Lung (tissue), 12 donors: ENCODE results near the gene PLEKHS1. TPM values are rescaled to one million over a fixed set of nuclear protein-coding genes. Genes with fewer than 3 reads are reported as not detected.
"Not testable (repeated sequence)": the region's sequence is repeated elsewhere in the genome, so short reads cannot be mapped to it uniquely, and the experiment has no call there.

Experiments
- ATAC-seq: fragments of 200-7000 bp; cut with Tn5 transposase; one replicate; pipeline ENCODE4 v1.9.1; 2020; ENCODE audit warnings: moderate number of reproducible peaks; ENCODE audit not compliant: insufficient read depth, low FRiP score
- DNase-seq, 3 donors: peaks; one replicate each; pipeline ENCODE4 v3.0.0-alpha.2; 2013 to 2017
- H3K27ac ChIP-seq, 2 donors: one replicate each; pipeline ENCODE4 v1.5.1; 2013; ENCODE audit warnings: mild to moderate bottlenecking in 2 of 2, moderate library complexity in 2 of 2, control low read depth in 1 of 2, inconsistent platforms in 1 of 2, low read depth in 1 of 2, low read length in 1 of 2
- H3K27me3 ChIP-seq, 3 donors: one replicate each; pipeline ENCODE4 v1.5.1; 2013; ENCODE audit warnings: low read length in 2 of 3; ENCODE audit not compliant: control insufficient read depth in 3 of 3, insufficient read depth in 3 of 3
- H3K36me3 ChIP-seq, 4 donors: one replicate each; pipeline ENCODE4 v1.5.1; 2013; ENCODE audit warnings: low read length in 4 of 4, mild to moderate bottlenecking in 1 of 4, moderate library complexity in 1 of 4; ENCODE audit not compliant: control insufficient read depth in 4 of 4, insufficient read depth in 4 of 4
- H3K4me1 ChIP-seq, 5 donors: one replicate each; pipeline ENCODE4 v1.5.1; 2013; ENCODE audit warnings: low read length in 5 of 5, mild to moderate bottlenecking in 2 of 5, moderate library complexity in 1 of 5; ENCODE audit not compliant: control insufficient read depth in 5 of 5, insufficient read depth in 5 of 5
- H3K4me3 ChIP-seq: one replicate; pipeline ENCODE4 v1.5.1; 2013; ENCODE audit warnings: mild to moderate bottlenecking, control low read depth, moderate library complexity
- H3K9ac ChIP-seq, 2 donors: one replicate each; pipeline ENCODE4 v1.5.1; 2013; ENCODE audit warnings: low read length in 2 of 2, control low read depth in 1 of 2; ENCODE audit not compliant: insufficient read depth in 1 of 2
- H3K9me3 ChIP-seq, 4 donors: one replicate each; pipeline ENCODE4 v1.5.1; 2013; ENCODE audit warnings: low read length in 3 of 4, mild to moderate bottlenecking in 1 of 4, moderate library complexity in 1 of 4; ENCODE audit not compliant: control insufficient read depth in 4 of 4, insufficient read depth in 3 of 4
- CTCF ChIP-seq: IDR thresholded peaks from 2 replicates; pipeline ENCODE4 v1.5.1; 2012; ENCODE audit warnings: mild to moderate bottlenecking; ENCODE audit errors: control extremely low read depth, extremely low read depth
- WGBS, 2 donors: extraction: QIAGEN DNeasy Blood & Tissue Kit; methylation state at CpG; one replicate each; pipeline ENCODE4 v1.1.7; 2013; 5-methylcytosine and 5-hydroxymethylcytosine counted together
- polyA plus RNA-seq, 2 donors: library from polyadenylated mRNA; stranded (reverse); fragments of 200-250 nt; gene quantifications; one replicate each; pipeline ENCODE4 v1.2.1, GENCODE V29; 2013
- total RNA-seq, 2 donors: library from RNA; depleted of rRNA in 1 of 2; stranded (reverse); fragments of >200 nt in 1 of 2; gene quantifications; one replicate each; pipeline ENCODE4 v1.2.1, GENCODE V29; 2014 to 2021
- donor health status: control.
- donor health status: control.
- donor health status: Bipolar disorder and iron deficiency.
- donor health status: healthy.
- donor health status: DM: yes; HTN: yes; CAD: no.

The PLEKHS1 gene
- total and polyA plus RNA-seq, 4 donors = 4.2 to 21.9 (median 10.4) TPM

- Histone ChIP-seq H3K4me1 (peaks cover 0 to 21% (median 5%) of the 10 kb centered on the region in 5 donors), H3K27ac (no peak overlapping the region), H3K4me3 (no peak overlapping the region), H3K9ac (no peak overlapping the region), H3K9me3 (no peaks in the 10 kb centered on the region), H3K36me3 (no peaks in the 10 kb centered on the region), H3K27me3 (no peaks in the 10 kb centered on the region)
- ATAC-seq = no peak
- 94 to 95% methylated on average over 4 of the region's 4 CpGs for WGBS, 2 donors
- no peak for TF ChIP-seq CTCF
- peak in 1 of 3 donors; percentile 11 for DNase-seq
These were observed 68.5 kb downstream of the PLEKHS1 start for GRCh38 chr10:113819989-113820388.

DNA sequence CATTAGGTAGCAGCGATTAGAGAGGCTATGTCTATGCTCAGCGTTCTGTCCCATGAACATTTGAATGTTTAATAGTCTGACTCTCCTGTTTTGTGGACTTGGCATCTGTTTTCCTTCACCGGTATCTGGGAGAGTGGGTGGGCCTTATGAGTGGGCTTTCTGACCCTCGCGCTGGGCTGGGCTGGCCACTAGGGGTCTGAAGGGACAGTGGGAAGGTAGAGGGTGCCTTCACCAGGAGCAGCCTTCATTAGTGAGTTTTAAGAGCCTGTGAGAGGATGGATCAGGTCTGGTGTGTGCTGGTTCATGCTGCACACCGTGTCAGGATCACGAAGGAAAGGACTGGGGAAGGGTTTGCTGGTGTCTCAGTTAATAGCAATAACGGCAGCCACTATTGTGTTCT lies 69.0 kb downstream of the PLEKHS1 start:
- H3K27ac ChIP-seq = no peak overlapping the region
- TF ChIP-seq CTCF = no peak
- H3K9me3 ChIP-seq = no peaks in the 10 kb centered on the region
- no peaks in the 10 kb centered on the region for H3K27me3 ChIP-seq
- DNase-seq (peak in 1 of 3 donors; percentile 14), ATAC-seq (no peak)
- no peak overlapping the region for H3K9ac ChIP-seq
- no peak overlapping the region for H3K4me3 ChIP-seq
- H3K4me1 ChIP-seq = peaks cover 0 to 21% (median 5%) of the 10 kb centered on the region in 5 donors
- 64 to 81% methylated on average over 8 of the region's 8 CpGs for WGBS, 2 donors
- no peaks in the 10 kb centered on the region for H3K36me3 ChIP-seq

DNA sequence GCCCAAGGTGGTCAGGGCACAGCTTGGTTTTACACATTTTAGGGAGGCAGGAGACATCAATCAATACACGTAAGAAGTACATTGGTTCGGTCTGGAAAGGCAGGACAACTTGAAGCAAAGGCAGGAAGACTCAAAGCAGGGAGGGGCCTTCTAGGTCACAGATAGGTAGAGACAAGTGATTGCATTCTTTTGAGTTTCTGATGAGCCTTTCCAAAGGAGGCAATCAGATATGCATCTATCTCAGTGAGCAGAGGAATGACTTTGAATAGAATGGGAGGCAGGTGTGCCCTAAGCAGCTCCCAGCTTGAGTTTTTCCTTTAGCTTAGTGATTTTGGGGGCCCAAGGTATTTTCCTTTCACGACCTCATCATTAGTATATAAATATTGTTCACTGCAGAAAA lies 69.8 kb downstream of the PLEKHS1 start:
- H3K36me3 ChIP-seq, H3K9ac ChIP-seq, DNase-seq, ATAC-seq, H3K27ac ChIP-seq, H3K4me3 ChIP-seq, H3K27me3 ChIP-seq, H3K9me3 ChIP-seq: not testable (repeated sequence)
- 92% methylated on average over 3 of the region's 3 CpGs for WGBS, 2 donors
- H3K4me1 ChIP-seq = peaks cover 0 to 21% (median 5%) of the 10 kb centered on the region in 5 donors

DNA sequence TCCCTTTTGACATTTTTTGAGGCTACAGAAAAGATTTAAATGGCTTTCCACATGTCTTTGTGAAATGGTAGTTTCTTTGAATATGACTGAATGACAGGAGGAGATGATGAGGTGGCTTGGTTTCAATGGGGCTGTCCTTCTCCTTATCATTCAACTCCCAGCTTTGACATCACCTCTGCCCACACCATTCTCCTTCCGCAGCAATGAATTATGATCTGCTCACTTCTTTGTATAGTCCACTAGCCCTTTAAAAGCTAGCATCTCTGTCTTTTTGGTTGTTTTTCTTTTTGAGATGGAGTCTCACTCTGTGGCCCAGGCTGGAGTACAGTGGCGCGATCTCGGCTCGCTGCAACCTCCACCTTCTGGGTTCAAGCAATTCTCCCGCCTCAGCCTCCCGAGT lies 70.7 kb downstream of the PLEKHS1 start:
- H3K9me3 ChIP-seq = no peaks in the 10 kb centered on the region
- H3K27me3 ChIP-seq = no peaks in the 10 kb centered on the region
- DNase-seq (no peak), ATAC-seq (no peak)
- TF ChIP-seq CTCF = no peak
- H3K4me1 ChIP-seq = peaks cover 0 to 25% (median 5%) of the 10 kb centered on the region in 5 donors
- 95 to 97% methylated on average over 7 of the region's 7 CpGs for WGBS, 2 donors
- no peak overlapping the region for H3K4me3 ChIP-seq
- H3K36me3 ChIP-seq = no peaks in the 10 kb centered on the region
- H3K9ac ChIP-seq = no peak overlapping the region
- H3K27ac ChIP-seq = no peak overlapping the region
